ENCODE measurements around the gene PPP6R1.

Gene PPP6R1, protein sequence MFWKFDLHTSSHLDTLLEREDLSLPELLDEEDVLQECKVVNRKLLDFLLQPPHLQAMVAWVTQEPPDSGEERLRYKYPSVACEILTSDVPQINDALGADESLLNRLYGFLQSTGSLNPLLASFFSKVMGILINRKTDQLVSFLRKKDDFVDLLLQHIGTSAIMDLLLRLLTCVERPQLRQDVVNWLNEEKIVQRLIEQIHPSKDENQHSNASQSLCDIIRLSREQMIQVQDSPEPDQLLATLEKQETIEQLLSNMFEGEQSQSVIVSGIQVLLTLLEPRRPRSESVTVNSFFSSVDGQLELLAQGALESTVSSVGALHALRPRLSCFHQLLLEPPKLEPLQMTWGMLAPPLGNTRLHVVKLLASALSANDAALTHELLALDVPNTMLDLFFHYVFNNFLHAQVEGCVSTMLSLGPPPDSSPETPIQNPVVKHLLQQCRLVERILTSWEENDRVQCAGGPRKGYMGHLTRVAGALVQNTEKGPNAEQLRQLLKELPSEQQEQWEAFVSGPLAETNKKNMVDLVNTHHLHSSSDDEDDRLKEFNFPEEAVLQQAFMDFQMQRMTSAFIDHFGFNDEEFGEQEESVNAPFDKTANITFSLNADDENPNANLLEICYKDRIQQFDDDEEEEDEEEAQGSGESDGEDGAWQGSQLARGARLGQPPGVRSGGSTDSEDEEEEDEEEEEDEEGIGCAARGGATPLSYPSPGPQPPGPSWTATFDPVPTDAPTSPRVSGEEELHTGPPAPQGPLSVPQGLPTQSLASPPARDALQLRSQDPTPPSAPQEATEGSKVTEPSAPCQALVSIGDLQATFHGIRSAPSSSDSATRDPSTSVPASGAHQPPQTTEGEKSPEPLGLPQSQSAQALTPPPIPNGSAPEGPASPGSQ

DNA sequence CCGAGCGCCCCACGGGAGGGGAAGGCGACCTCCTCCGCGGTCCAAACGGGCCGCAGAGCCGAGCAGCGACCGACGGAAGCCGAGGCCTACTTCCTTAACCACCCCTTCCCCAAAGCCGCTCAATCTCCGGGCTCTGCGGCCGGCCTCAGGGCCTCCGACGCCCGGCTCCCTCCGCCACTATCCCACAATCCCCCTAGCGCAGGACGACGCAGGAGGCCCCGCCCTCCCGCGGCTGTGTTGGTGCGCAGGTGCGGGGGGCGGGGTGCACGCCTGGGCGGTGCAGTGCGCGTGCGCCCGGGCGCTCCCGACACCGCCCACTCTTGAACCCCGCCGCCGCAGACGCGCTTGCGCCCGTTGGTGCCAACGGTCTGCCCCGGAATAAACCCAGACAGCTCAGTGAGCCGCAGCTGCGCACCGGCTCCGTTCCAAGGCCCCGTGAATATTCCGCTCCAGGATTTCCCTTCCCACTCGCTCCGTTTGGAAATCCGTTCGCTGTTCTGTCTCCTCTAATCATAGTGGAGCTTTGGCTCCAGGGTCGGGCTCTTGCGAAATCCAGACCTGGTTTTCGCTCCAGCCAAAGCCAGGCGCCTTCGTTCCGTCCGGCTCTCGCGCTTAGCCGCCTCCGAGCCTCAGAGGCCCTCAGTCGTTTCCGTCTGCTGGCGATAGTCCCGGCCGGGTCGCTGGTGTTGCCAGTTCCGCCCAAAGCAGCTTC is at the start of gene PPP6R1:
PPP6R1 (minus strand) TSS at position 190 of the 712 bp plus-strand sequence. CDS start 11,914 bp downstream, outside the sequence.
- DNase-seq (peak; percentile 96), ATAC-seq (peak; percentile 73)

DNA sequence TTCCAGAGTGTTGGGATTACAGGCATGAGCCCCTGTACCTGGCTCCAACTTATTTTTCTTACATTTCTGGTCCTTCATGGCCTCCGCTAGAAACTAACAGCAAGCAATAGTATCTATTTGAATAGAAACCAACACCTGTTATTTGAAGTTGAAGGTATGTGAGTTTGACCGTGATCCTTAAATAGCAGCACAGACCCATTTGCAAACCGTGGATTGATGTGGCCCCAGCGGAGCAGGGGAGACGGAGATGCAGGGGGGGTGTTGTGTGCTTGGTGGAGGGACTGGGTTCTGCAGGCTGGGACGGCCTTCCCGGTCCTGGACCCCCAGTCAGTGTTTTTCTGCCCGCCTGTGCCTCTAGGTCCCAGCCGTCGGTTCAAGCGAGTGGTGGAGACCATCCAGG is 49.5 kb upstream of the PPP6R1 start:
- no peak for DNase-seq

DNA sequence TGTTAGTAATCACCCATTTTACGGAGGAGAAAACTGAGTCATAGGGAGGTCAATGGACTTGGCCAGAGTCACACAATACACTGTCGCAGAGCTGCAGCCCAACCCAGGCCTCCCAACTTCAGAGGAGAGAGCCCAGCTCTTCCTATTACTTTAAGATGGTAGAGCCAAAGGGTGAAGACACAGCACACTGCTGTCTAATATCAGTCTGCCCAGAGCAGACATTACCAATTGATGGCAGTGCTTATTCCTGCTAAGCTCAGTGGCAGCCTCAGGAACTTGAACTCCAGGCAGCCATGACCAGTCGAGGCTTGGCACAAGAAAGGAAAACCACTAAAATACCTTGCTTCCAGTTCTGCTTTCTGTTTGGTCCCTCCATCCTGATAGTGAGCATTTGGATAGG is 47.9 kb upstream of the PPP6R1 start:
- ATAC-seq (no peak), DNase-seq (no peak)

More for the DNA sequence above, 49.5 kb upstream of the PPP6R1 start:
- ATAC-seq, result no peak

DNA sequence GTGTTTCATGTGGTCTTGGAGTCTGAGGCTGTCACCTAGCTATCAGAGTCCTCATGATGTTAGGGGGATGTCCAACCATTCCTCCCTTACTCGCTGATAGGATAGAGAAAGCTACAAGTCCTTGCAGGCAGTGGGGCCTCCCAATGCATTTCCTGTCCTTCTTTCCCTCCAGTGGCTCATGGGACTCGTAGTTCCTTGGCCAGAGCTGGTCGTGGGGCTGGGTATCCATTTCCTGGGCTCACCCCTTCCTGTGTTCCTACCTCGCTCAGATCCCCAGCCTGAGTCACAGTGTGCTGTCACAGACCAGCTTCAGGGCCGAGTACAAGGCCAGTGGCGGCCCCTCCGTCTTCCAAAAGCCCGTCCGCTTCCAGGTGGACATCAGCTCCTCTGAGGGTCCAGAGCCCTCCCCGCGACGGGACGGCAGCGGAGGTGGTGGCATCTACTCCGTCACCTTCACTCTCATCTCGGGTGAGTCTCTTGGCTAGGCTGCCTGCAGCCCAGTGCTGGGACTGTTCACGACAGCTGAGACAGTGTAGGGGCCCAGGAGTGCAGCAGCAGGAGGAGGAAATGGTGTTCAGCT is 47.3 kb upstream of the PPP6R1 start:
- DNase-seq, result no peak
- no peak for ATAC-seq

DNA sequence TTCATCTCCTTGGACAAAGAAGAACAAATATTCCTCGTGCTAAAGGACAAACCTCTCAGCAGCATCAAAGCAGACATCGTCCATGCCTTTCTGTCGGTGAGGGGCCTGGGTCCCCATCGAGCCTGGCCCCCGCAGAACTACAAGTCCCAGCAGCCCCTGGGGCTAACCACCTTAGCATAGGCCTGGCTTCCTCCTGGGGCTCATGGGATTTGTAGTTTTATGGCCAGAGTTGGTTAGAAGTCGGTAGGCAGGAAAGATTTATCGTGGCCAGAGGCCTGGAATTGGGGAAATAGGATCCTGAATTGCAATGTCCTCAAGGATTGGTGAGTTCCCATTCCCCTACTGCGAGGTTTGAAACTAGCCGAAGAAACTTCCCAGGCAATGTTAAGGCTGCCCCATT is 46.7 kb upstream of the PPP6R1 start:
- ATAC-seq, result peak; percentile 55
- DNase-seq, result peak; percentile 54

DNA sequence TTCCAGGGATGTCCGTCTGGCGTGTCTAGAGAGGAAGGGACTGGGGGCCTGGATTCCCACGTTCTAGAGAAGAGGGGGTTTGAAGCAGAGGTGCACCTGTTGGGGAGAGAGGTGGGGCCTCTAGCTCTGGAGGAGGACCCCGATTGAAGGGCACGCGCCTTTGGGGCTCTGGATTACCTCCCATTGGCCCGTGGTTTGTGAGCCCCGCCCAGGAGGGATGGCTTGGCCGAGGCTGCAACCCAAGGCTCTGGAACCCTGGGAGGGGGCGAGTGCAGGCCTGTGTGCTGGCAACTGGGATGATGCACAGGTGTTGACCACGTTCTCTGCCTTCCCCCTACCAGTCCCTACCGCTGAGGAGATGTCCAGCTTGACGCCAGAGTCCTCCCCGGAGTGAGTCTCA is 46.2 kb upstream of the PPP6R1 start:
- no peak for ATAC-seq

DNA sequence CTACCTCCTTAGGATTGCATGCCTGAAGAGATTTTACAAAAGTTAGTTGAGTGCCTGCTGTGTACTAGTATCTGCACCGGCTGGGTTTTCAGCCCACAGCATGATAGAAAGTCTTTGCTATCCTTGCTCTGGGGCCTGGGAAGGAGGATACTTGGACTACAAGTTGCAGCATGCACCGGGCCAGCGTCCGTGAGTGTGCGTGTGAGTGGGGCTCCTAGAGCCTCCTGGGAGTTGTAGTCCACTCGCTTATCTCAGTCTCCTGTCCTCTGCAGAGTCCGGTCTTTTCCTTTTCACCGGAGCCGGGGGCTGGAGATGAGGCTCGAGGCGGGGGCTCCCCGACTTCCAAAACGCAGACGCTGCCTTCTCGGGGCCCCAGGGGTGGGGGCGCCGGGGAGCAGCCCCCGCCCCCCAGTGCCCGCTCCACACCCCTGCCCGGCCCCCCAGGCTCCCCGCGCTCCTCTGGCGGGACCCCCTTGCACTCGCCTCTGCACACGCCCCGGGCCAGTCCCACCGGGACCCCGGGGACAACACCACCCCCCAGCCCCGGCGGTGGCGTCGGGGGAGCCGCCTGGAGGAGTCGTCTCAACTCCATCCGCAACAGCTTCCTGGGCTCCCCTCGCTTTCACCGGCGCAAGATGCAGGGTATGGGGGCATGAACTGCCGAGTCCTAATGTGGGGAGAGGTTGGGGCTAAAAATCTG is 45.6 kb upstream of the PPP6R1 start:
- peak; percentile 29 for DNase-seq
- peak; percentile 42 for ATAC-seq

More for the DNA sequence above, 46.2 kb upstream of the PPP6R1 start:
- DNase-seq, result no peak

DNA sequence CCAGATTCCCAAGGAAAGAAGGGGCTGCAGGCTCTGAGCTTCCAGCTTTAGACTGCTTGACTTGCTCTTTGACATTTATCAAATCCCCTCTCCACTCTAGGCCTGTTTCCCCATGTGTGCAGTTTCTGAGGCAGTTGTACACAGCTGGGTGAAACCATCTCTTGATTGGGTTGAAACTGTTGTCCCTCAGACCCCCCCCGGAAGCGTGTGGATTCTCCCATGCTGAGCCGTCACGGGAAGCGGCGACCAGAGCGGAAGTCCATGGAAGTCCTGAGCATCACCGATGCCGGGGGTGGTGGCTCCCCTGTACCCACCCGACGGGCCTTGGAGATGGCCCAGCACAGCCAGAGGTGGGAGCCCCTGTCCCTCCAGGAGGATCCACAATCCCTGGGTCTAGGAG is 44.7 kb upstream of the PPP6R1 start:
- no peak for DNase-seq
- no peak for ATAC-seq

DNA sequence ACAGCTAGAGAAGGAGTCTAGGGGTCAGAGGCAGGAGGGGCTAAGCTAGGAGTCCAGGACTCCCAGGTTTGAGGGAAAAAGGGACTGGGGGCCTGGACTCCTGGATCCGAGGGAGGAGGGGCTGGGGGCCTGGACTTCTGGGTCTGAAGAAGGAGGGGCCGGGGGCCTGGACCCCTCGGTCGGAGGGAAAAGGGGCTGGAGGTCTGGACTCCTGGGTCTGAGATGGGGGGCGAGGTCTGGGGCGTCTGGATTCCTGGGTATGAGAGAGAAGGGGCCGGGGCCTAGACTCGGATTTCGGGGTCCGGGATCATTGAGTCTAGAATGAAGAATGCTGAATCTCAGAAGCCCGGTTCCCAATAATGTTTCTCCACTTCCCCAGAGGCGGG is 43.5 kb upstream of the PPP6R1 start:
- ATAC-seq (no peak), DNase-seq (no peak)

DNA sequence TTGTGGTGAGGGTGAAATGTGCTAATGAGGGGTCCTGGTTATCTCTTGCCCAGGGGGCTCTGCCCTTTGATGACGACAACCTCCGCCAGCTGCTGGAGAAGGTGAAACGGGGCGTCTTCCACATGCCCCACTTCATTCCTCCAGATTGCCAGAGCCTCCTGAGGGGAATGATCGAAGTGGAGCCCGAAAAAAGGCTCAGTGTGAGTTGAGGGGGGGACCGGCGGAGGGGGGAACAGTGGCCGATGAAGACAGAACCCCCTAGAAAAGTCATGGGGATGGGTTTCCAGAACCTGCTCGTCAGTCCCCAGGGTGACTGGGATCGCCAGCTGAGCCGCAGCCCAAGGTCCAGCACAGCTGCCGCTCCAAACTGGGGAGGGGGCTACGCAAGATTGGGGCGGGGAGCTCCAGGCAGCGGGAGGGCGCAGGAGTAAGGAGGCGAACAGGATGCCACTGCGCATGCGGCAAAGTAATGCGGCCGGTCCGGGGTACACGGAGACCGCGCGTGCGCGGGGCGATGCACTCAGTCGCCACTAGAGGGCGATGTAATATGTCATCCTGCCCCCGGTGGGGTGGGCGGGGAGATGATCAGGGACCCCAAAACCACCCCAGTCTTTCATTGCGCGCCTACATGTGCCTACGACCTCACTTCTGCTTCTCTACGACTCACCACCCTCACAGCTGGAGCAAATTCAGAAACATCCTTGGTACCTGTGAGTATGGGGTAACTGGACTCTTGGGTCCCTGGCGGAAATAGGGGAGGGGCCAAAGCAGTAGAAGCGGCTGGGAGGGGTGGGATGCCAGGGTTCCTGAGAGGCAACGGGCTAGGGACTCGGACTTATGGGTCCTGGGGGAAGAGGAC is 42.9 kb upstream of the PPP6R1 start:
- ATAC-seq (peak; percentile 93), DNase-seq (peak; percentile 98)

DNA sequence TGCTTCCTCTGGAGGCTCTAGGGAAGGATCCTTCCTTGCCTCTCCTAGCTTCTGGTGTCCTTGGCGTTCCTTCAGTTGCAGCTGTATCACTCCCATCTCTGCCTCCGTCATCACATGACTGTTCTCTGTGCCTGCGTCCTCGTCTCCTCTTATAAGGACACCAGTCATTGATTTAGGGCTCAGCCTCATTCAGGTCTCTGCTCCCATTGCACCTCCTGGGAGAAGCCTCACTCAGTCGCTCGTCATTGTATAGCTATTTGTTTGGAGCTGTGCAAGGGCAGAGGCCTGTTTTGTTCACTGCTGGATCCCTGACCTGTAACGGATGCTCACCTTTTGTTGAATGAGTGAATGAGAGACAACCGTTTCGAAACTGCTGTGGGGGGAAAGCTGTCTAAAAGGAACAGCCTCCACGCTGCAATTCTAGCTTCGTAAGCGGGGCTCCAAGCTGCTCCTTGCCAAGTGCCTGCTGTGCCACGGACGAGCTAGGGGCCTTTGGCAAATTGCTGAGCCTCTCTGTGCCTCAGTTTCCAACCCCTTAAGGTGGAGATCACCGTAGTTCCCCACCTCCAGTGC is 42.2 kb upstream of the PPP6R1 start:
- DNase-seq (no peak), ATAC-seq (no peak)

DNA sequence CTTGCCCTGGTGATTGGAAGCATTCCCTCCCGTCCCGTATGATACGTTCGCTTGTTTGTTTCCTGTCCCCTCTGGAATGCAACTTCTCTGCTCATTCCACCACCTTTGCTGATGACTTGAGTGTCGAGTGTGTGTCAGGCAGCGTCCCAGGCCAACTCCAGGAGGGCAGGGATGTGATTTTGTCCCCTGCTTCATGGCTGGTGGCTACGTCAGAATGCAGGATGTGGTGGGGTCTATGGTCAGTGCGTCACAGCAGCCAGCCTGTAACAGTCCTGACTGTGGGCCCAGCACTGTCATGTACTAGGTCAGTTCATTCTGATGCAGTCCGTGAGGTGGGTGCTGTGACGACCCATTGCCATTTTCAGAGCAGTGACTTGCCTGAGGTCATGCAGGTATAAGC is 41.2 kb upstream of the PPP6R1 start:
- ATAC-seq, result no peak
- no peak for DNase-seq

DNA sequence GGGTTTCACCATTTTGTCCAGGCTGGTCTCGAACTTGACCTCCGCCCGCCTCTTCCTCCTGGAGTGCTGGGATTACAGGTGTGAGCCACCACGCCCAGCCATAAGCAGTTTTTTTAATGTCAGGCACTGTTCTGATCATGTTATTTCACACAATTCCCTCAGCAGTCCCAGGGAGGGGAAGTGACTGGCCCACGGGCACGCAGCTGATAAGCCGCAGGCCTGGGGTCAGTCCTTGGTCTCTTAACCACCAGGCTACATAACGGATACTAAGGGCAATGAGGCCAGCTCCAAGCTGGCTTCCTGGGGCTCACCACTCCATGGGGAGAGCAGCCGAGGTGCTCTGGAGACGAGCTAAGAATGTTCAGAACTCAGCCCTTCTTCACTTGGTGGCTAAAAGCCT is 38.5 kb upstream of the PPP6R1 start:
- ATAC-seq, result no peak
- DNase-seq, result no peak

DNA sequence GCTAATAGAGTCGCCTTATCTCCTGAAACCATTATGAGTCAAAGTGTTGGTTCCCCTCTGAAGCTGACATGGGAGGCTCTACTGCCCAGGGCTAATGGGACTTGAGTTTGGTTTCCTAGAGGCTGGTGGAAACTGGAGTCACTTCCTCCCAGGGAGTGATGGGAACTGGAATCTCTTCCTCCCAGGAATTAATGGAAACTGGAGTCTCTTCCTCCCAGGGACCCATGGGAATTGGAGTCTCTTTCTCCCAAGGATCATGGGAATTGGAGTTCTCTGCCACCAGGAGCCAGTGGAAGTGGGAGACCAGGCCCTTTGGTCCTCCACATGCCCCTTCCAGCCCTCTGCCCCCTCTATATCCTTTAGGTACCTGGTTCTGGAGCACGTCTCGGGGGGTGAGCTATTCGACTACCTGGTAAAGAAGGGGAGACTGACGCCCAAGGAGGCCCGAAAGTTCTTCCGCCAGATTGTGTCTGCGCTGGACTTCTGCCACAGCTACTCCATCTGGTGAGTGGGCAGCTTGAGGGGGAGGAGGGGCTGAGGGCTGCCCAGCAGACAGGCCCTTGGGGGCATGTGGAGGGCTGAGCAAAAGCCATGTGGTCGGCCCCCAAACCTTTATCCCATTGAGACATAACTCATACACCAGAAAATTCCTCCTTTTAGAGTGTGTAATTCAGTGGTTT is 30.4 kb upstream of the PPP6R1 start:
- ATAC-seq, result no peak
- DNase-seq, result no peak

DNA sequence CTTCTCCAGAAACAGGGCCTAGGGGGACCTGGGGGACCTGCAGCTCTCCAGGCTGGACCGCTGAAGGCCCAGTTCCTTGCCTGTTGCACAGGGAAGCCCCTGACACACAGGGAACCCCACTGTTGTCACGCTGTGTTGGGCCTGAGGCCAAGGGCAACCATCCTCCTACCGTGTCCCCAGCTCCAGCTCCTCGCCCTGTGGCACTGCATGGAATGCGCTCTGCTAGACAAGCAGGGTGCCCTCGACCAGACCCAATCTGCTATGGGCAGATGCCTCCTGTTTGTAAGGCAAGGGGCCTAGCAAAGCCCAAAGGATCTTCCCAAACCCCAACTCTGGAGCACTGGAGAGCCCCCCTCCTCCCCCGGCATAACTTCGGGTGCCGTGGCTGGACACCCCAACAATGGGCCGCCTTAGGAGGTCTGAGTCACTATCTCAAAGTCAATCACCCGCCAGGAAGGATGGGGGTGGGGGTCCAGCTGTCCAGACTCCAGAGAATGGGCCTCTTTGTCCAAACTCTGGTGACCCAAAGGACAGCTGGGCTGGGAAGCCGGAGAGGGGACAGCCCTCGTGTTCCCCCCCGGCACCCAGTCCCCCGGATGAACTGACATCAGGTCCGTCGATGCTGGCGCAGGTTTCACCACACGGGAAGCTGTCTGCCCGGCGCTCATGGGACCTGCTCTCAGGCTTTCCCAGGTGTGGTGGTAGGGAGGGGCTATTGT is 28.7 kb upstream of the PPP6R1 start:
- DNase-seq (no peak), ATAC-seq (no peak)

DNA sequence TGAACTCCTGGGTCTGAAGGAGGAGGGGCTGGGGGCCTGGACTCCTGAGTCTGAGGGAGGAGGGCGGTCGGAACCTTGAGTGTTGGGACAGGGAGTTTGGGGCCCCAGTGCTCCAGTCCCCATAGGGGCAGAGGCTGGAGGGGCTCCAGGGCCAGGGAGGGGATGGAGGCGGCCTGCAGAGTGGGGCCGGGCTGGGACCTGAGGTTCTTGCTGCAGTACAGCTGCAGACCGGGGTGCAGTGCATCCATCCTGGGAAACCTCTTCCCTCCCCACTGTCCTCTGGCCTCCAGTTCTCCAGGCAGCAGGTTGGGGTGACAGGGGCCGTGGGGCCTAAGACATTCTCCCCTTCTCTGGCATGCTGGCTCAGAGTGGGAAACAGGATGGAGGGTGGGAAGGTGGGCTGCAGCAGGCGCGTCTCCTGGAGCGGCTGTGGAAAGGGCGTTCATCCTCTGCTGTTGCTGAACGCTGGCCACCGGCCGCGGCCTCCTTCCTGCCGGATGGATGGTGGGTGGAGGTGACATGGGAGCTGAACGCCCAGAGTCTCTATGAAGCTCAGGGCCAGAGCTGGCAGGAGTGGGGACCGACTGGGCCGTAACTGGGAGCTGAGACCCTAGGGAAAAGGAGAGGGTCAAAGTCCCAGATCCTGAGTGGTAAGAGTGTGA is 26.5 kb upstream of the PPP6R1 start:
- DNase-seq (no peak), ATAC-seq (no peak)

DNA sequence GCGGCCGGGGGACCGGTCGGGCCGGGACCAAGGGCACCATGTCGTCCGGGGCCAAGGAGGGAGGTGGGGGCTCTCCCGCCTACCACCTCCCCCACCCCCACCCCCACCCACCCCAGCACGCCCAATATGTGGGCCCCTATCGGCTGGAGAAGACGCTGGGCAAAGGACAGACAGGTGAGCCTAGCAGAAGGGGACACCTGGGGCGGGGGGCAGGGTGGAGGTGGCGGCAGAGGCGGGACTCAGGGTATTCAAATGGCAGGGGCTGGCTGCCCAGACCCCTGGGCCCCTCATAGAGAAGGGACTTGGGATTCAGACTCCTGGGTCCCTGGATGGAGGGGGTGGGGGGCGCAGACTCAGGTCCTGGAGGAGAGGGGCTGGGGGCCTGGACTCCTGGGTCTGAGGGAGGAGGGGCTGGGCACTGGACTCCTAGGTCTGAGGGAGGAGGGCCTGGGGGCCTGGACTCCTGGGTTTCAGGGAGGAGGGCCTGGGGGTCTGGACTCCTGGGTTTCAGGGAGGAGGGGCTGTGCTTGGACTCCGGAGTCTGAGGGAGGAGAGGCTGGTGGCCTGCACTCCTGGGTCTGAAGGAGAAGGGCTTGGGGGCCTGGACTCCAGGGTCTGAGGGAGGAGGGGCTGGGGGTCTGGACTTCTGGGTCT is 25.7 kb upstream of the PPP6R1 start:
- no peak for DNase-seq
- no peak for ATAC-seq
